ENCODE results near the gene CEBPZOS.

- TF ChIP-seq SUZ12 (IDR thresholded peaks at IDR 0.05) = no peak
- TF ChIP-seq SP1 (IDR thresholded peaks at IDR 0.05) = no peak
- no peak for TF ChIP-seq LEF1 (IDR thresholded peaks at IDR 0.05; ENCODE audit: borderline replicate concordance)
- no peak for TF ChIP-seq NFRKB (IDR thresholded peaks at IDR 0.05)
- TF ChIP-seq BHLHE40 (IDR thresholded peaks at IDR 0.05; ENCODE audit: borderline replicate concordance) = no peak
- no peak for TF ChIP-seq ELF4 (IDR thresholded peaks at IDR 0.05)
These were observed 47.7 kb downstream of the CEBPZOS start for GRCh38 chr2:37244017-37244416.

Measured in HEK293T (cell line).